ENCODE data around the gene DTNBP1. TPM values are rescaled to one million over a fixed set of nuclear protein-coding genes. Genes with fewer than 3 reads are reported as not detected.
A peak's percentile ranks its signal among the peaks of the same experiment; 100 is the strongest.

DTNBP1 gene
- total RNA-seq, 2 experiments from 2014 or later: 9.8 to 28.0 TPM

DNA sequence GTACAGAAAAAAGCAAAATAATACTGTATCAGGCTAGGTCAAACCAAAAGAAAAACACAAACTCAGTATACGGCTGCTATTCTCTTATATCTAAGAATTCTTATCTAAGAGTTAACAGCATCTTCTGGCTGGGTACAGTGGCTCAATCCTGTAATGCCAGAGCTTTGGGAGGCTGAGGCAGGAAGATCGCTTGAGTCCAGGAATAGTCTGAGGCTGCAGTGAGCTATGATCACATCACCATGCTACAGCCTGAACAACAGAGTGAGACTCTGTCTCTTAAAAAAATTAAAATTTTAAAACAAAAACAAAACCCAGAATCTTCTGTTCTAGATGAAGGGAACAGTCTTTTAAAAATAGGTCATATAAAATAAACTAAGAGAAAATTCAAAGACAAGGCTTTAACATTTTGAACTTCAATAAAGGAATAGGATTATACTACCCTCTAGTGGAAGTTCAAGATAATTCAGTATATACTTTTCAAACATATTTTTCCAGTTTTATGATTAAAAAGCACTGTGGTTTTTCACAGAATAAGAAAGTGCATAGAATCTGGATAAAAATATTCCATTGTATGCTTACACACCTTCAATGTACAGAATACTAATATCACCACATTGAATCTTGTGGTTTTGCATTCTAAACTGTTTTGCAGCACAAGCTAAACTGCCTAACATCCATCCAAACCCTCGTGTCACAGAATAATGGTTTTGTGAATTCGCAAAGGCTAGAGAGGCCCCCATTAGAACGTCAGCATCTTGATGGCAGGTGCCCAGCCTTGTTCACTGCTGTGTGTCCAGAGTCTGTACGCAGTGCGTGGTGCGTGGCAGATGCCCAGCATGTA is 39.3 kb downstream of the DTNBP1 start:
- POLR2A ChIA-PET: no interaction called here
- intact Hi-C loops (cut with micrococcal nuclease; ENCODE audit: unreplicated experiment): loop anchor here (5.0 kb wide), 1 partner anchor 106 kb away; no protein-coding TSS in a partner anchor

DNA sequence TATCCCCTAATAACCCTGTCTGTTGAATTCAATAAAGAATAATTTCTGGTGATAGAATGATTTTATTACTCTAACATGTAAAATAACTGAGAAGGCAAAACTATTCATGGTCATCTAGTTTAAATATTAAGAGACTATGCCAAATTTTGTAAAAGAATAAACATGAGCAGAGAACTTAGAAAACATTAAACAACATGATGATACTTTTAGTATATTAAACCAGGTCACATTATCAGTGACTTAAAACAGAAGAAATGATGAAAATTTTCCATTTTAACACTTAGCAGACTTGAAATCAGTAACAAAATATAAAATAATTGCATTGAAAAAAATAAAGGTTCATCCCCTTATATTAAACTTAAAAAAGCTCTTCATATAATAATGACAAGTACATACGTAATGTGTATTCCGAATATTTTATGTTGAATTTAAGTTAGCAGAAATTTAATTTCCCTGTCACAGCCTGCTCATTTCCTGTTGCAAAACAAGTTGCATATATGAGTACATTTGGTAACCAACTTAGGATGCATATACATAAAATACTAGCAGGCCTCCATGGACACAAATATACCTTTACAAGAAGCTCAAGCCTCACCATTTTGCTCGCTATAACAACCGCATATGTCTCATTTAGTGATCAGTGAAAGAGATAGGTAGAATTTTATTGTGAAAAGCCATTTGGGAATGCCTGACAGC is 40.6 kb downstream of the DTNBP1 start:
- H3K9me2 ChIP-seq (ENCODE audit: insufficient read depth, low read length): no peaks in the 10 kb centered on the region
- BruUV-seq (replicated peaks): no TSS peak
- peaks cover 11% of the 10 kb centered on the region for H3K36me3 ChIP-seq (ENCODE audit: insufficient read depth, low read length)
- no peaks in the 10 kb centered on the region; the same call in none of the 2 replicates for H3K79me2 ChIP-seq (ENCODE audit: insufficient read depth, low read depth, low read length)
- no peak overlapping the region for H3K27ac ChIP-seq (ENCODE audit: low read depth, low read length, poor library complexity, severe bottlenecking)
- no peak overlapping the region for H3K4me2 ChIP-seq (ENCODE audit: low read length)
- H4K20me1 ChIP-seq (ENCODE audit: insufficient read depth, low read length): no peaks in the 10 kb centered on the region
- H3K9me3 ChIP-seq (ENCODE audit: low read length): no peaks in the 10 kb centered on the region
- H2AFZ ChIP-seq (ENCODE audit: low read length): no peak overlapping the region
- no peaks in the 10 kb centered on the region for H3K4me1 ChIP-seq (ENCODE audit: insufficient read depth, low read length, poor library complexity, severe bottlenecking)
- TF ChIP-seq CTCF (conservative IDR thresholded peaks at IDR 0.05; ENCODE audit: low read length) (no peak), EZH2phosphoT487 (IDR thresholded peaks at IDR 0.05; ENCODE audit: borderline replicate concordance, low read depth, low read length) (no peak)
- CTCF ChIA-PET (ENCODE audit: unreplicated experiment): no interaction called here
- DNase-seq (ENCODE audit: low spot score): no peak
- POLR2A ChIA-PET: no interaction called here
- intact Hi-C loops (cut with micrococcal nuclease; ENCODE audit: unreplicated experiment): loop anchor here (5.0 kb wide), 1 partner anchor 105 kb away; no protein-coding TSS in a partner anchor
- H3K4me3 ChIP-seq (ENCODE audit: low read depth, low read length, poor library complexity, severe bottlenecking): no peak overlapping the region

More for the DNA sequence above, 39.3 kb downstream of the DTNBP1 start:
- CTCF ChIA-PET (ENCODE audit: unreplicated experiment): no interaction called here
- Histone ChIP-seq H3K4me3 (ENCODE audit: low read depth, low read length, poor library complexity, severe bottlenecking) (no peak overlapping the region), H3K9me3 (ENCODE audit: low read length) (no peaks in the 10 kb centered on the region), H3K4me1 (ENCODE audit: insufficient read depth, low read length, poor library complexity, severe bottlenecking) (no peaks in the 10 kb centered on the region), H4K20me1 (ENCODE audit: insufficient read depth, low read length) (no peaks in the 10 kb centered on the region), H3K4me2 (ENCODE audit: low read length) (no peak overlapping the region), H3K36me3 (ENCODE audit: insufficient read depth, low read length) (peaks cover 11% of the 10 kb centered on the region), H3K9me2 (ENCODE audit: insufficient read depth, low read length) (no peaks in the 10 kb centered on the region), H3K79me2 (ENCODE audit: insufficient read depth, low read depth, low read length) (no peaks in the 10 kb centered on the region), H2AFZ (ENCODE audit: low read length) (no peak overlapping the region), H3K27ac (ENCODE audit: low read depth, low read length, poor library complexity, severe bottlenecking) (no peak overlapping the region)
- DNase-seq (ENCODE audit: low spot score): peak; percentile 37
- BruUV-seq (replicated peaks): no TSS peak
- peak; percentile 89 for TF ChIP-seq CTCF (conservative IDR thresholded peaks at IDR 0.05; ENCODE audit: low read length)
- TF ChIP-seq EZH2phosphoT487 (IDR thresholded peaks at IDR 0.05; ENCODE audit: borderline replicate concordance, low read depth, low read length): no peak

All from OCI-LY7 (cell line).